GM19240 (cell line): ENCODE data around the gene MAEA.
"Not testable (repeated sequence)": the region's sequence is repeated elsewhere in the genome, so short reads cannot be mapped to it uniquely, and the experiment has no call there.

Experiments
- DNase-seq: peaks from one replicate; pipeline ENCODE4 v3.0.0; 2011; ENCODE audit warnings: low spot score; ENCODE audit not compliant: insufficient read length

The MAEA gene

GRCh38 chr4:1365271-1366178 lies 75.8 kb downstream of the MAEA start:
- DNase-seq, result no peak

DNA sequence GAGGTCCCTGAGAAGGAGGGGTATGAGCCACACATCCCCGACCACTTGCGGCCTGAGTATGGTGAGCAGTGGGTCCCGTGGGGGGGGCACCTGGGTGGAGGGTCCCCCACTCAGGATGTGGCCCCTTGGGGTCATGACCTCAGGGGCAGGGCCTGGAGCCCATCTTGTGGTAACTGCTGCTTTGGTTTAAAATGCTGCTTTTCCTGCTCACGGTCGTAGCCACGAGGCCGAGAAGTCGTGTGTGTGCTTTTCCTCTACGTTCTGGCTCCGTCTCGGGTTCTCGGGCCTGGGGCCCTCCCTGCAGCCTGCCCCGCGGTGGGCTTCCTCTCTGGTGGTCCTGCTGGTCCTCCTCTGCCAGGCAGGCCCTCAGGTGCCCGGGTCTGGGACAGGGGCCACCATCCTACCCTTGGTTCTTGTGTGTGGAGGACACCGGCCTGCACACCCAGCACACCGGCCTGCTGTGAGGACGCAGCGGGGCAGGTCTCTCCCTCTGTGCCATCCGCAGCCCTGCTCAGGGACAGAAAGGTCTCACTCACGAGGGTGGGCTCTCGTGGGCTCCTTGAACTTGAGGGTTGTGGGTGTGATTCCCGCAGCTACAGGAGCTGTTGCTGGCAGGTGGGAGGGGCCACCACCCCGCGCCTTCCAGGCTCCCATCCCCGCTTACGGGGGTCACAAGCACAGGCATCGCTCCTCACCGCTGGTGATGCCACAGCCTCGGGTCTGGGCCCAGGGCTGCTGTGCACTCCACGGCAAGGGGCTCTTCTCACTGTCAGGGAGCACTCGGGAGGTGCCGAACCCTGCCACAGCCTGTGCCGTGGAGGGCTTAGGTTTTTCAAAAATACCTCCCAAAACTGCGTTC lies 76.9 kb downstream of the MAEA start:
- no peak for DNase-seq

DNA sequence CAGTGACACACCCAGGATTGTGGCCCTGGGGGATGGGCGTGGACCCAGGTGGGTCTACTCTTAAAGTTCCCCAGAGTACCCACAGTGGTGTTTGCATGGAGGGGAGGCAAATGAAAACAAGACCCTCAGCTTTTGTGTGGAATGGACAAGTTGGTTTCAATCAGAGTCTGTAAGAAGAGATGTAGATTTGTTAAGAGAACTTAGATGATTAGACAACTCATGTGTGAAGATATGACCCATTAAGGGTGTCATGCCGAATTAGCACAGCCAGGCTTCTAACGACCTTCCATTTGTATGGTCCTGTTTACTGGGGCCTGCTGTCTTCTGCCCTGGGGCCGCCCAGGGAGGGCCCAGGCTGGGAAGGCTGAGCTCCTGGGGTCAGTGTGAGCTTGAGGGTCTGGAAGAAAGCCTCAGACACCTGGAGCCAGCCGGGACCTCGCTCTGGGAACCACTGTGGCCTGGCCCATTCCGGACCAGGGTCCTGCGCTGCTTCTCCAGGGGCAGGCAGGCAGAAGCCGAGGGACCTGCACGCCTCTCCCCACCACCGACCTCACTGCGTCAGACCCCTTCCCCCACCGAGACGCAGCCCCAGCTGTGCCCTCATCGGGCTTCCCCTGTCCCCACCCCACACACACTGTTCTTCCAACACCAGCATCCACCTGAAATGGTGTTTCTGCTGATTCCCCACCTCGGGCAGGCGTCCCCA lies 77.7 kb downstream of the MAEA start:
- DNase-seq, result no peak

DNA sequence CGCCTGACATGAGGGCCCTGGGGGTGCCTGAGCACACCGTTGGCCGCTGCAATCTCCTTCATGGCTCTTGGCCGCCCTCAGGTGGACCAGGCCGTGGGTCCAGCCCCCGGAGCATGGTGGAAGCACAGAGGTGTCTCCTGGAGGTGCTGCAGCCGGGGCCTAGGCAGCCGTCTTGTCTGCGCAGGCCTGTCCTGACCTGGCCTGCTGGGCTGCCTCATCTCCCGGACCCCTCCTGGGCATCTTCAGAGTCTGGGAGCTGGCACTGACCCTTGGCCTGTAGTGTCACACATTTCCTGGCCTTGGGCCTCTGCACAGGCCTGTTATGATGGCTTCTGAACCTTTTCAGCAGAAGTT lies 78.2 kb downstream of the MAEA start:
- no peak for DNase-seq

GRCh38 chr4:1368421-1369090 lies 78.9 kb downstream of the MAEA start:
- no peak for DNase-seq

DNA sequence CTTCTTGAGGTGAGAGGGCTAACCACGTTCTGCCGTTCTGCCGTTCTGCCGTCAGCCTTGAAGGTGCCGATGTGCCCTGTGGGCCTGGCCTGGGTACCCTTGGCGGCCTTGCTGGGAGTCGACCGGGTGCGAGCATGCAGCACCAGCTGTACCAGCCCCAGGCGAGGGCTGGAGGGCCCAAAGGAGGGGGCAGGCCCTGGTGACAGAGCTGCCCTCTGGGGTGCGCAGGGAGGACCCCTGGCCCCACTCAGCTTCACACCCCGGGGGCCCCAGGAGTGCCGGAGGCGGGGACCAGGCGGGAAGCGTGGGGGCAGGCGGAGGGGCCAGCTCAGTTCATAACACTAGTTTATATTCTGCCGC lies 79.4 kb downstream of the MAEA start:
- no peak for DNase-seq

- DNase-seq, result no peak
Measured at GRCh38 chr4:1369479-1370079, 79.9 kb downstream of the MAEA start.

DNA sequence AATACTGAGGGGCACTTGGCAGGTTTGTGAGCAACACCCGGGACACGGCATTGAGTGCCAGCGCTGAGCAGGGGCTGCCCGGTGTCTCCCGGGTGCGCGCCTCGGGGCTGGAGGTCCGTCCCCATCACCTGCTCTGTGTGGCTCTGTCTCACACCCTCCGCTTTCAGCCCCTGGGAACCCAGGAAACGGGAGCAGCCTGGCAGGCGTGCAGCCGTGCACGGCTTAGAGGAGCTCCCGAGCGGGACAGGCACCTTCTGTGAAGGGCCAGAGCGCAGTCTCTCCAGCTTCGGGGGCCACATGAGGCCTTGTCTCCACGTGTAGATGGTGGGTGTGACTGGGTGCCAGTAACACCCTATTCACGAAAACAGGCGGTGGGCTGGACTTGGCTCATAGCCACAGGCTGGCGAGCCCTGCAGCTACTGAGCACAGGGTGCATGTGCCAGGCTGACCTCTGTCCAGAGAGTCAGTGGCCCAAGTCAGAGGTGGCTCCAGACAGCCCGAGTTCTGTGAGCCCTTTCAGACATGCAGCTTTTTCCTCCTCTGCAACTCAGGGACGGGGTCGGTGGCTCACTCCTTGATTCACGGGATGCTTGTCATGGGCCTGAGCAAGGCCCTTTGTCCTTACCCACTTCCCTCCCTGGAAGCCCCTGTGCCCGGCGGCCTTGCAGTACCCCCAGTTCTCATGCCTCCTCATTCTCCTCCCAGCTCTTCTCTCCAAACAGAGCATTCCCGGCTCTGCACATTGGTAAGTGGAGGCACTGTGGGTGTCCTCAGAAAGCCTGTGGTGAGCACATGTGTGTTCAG lies 80.8 kb downstream of the MAEA start:
- DNase-seq, result no peak

- no peak for DNase-seq
Measured at GRCh38 chr4:1371176-1372165, 81.8 kb downstream of the MAEA start.

DNA sequence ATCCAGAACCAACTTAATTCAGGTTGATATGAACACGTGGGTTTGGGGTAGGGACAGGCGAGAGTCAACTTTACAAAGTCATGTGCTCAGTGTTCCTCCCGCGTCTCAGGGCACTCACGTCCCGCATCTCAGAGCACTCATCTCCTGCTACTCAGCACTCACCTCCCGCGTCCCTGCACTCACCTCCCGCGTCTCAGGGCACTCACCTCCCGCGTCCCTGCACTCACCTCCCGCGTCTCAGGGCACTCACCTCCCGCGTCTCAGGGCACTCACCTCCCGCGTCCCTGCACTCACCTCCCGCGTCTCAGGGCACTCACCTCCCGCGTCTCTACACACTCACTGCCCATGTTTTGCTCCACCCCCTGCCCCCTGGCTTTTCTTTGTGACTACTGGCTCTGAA lies 82.9 kb downstream of the MAEA start:
- not testable (repeated sequence) for DNase-seq

GRCh38 chr4:1373892-1374705 lies 84.4 kb downstream of the MAEA start:
- DNase-seq, result no peak

DNA sequence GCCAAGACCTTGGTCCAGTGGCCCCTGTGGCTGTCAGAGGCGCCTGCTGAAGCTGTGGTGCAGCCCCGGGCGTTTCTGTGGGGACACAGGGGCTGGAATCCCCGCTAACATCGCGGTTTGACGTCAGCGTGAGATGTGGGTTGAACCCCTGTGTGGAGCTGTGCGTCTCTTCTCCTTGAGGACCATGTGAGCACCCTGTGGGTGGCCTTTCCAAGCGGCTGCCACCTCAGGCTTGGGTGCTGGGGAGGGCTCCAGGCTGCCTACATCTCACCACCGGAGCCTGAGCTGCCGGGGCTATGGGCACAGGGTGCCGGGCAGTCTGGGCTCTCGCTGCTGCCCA lies 85.0 kb downstream of the MAEA start:
- DNase-seq, result no peak

DNA sequence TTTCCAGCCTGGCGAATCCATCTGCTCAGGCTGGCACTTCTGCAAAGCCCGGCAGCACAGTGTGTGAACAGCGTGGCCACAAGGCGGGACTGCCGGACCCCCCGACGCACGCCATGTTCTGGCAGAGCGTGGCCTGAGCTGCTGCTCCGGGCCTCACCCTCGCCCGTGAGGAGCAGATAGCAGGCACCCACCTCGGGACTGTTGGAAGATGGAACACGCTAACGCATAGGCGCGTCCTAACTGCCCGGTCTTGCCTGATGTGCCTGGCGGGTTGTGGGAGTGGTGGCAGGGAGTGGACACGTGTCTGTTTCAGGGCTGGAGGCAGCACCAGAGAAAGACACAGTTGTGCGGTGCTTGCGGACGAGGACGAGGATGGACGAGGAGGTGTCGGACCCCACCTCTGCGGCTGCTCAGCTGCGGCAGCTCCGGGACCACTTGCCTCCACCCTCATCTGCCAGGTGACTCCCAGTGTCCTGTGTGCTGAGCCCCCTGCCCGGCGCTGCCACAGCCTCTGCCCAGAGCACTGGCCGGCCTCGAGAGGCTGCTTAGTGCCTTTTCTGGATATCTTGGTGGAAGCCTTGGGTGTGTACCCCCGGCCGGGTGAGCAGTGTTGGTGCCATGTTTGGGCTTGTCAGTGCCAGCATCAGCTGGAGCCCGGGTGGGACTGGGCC lies 85.5 kb downstream of the MAEA start:
- no peak for DNase-seq

DNA sequence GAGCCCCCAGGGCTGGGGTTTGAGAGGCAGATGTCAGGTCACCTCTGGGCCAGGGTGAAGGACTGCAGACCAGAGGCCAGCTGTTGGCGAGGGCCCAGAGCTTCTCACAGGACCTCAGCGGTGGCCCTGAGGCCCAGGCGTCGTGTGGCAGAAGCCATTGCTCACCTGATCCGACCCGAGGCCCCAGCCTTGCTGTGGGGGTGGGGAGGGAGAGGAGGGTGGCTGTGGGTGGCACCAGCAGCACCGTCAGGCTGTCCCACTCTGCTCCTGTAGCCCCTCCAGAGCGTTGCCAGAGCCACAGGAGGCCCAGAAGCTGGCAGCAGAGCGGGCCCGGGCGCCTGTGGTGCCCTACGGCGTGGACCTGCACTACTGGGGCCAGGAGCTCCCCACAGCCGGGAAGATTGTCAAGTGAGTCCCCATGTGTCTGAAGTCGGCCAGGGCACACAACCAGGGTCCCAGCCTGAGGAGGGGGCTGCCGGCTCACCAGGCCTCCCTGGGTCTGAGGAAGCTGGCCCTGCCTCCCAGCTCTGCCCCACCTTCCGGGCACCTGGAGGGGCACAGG lies 86.2 kb downstream of the MAEA start:
- DNase-seq, result no peak

GRCh38 chr4:1376391-1376840 lies 86.7 kb downstream of the MAEA start:
- no peak for DNase-seq

GRCh38 chr4:1376841-1377605 lies 87.3 kb downstream of the MAEA start:
- no peak for DNase-seq
